ENCODE results near the gene GABRG3.

DNA sequence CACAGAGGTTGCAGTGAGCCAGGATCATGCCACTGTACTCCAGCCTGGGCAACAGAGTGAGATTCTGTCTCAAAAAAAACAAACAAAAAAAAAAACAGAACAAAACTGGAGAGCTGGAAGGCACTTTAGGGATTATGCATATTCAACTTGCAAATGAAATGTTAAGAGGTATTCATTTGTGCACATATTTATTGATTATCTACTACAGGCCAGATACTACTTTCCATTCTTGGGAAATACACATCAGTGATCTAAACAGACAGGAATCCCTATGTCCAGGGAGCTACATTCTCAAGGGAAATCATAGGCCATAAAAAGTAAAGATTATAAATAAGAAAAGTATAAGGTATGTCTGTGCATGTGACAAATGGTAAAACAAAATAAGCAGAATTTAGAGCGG lies 322.6 kb downstream of the GABRG3 start:
- TF ChIP-seq EP300 (IDR thresholded peaks at IDR 0.05) (no peak), POLR2AphosphoS5 (IDR thresholded peaks at IDR 0.05) (no peak)
- TF ChIP-seq, protein P1, sequence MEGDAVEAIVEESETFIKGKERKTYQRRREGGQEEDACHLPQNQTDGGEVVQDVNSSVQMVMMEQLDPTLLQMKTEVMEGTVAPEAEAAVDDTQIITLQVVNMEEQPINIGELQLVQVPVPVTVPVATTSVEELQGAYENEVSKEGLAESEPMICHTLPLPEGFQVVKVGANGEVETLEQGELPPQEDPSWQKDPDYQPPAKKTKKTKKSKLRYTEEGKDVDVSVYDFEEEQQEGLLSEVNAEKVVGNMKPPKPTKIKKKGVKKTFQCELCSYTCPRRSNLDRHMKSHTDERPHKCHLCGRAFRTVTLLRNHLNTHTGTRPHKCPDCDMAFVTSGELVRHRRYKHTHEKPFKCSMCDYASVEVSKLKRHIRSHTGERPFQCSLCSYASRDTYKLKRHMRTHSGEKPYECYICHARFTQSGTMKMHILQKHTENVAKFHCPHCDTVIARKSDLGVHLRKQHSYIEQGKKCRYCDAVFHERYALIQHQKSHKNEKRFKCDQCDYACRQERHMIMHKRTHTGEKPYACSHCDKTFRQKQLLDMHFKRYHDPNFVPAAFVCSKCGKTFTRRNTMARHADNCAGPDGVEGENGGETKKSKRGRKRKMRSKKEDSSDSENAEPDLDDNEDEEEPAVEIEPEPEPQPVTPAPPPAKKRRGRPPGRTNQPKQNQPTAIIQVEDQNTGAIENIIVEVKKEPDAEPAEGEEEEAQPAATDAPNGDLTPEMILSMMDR (IDR thresholded peaks at IDR 0.05): no peak
